ENCODE measurements around the gene SCYGR4.

GRCh38 chr2:227614246-227614645 lies 3.1 kb upstream of the SCYGR4 start:
- TF ChIP-seq SMARCA5 (IDR thresholded peaks at IDR 0.05) (no peak), ZNF274 (IDR thresholded peaks at IDR 0.05; ENCODE audit: borderline replicate concordance, low read depth, low read length) (no peak), POLR3G (IDR thresholded peaks at IDR 0.05; ENCODE audit: extremely low read depth, insufficient read length, insufficient replicate concordance) (no peak), KLF6 (CRISPR knock-in tag; IDR thresholded peaks at IDR 0.05; ENCODE audit: borderline replicate concordance) (no peak), SNAPC5 (CRISPR knock-in tag; IDR thresholded peaks at IDR 0.05) (no peak), CHD4 (IDR thresholded peaks at IDR 0.05; ENCODE audit: insufficient read depth, insufficient replicate concordance, low read depth, low read length, poor library complexity, severe bottlenecking) (no peak), POLR2A (conservative IDR thresholded peaks at IDR 0.05) (no peak), GABPA (tag; conservative IDR thresholded peaks at IDR 0.05; ENCODE audit: low read depth) (no peak)
- TF ChIP-seq, protein P1, sequence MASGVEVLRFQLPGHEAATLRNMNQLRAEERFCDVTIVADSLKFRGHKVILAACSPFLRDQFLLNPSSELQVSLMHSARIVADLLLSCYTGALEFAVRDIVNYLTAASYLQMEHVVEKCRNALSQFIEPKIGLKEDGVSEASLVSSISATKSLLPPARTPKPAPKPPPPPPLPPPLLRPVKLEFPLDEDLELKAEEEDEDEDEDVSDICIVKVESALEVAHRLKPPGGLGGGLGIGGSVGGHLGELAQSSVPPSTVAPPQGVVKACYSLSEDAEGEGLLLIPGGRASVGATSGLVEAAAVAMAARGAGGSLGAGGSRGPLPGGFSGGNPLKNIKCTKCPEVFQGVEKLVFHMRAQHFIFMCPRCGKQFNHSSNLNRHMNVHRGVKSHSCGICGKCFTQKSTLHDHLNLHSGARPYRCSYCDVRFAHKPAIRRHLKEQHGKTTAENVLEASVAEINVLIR (CRISPR knock-in tag; IDR thresholded peaks at IDR 0.05) = no peak

All from K562 (cell line).